ENCODE data around the gene NUTM2F. TPM values are rescaled to one million over a fixed set of nuclear protein-coding genes. Genes with fewer than 3 reads are reported as not detected.

NUTM2F gene
- total RNA-seq, 1 donor from 2014 or later: not detected

Other genes starting within 250 kb of the NUTM2F start
- gene PTPDC1, start 244.2 kb downstream of the NUTM2F start, total RNA-seq (ENCODE audit: insufficient read depth, low replicate concordance): 16.1 TPM
- 5.5 TPM for gene ZNF169, start 69.3 kb downstream of the NUTM2F start, total RNA-seq (ENCODE audit: insufficient read depth, low replicate concordance)
- 2.6 TPM for gene PCAT7, start 226.4 kb upstream of the NUTM2F start, total RNA-seq (ENCODE audit: insufficient read depth, low replicate concordance)

Data from umbilical cord (tissue), 1 donor.